IMR-90 (cell line): ENCODE measurements around the gene AFG3L2. TPM values are rescaled to one million over a fixed set of nuclear protein-coding genes. Genes with fewer than 3 reads are reported as not detected.

Source experiments
- ATAC-seq: fragments of 200-7000 bp; cut with Tn5 transposase; 2 replicates; pipeline ENCODE4 v1.9.1; 2020; ENCODE audit warnings: low read depth, mild to moderate bottlenecking, moderate library complexity
- BruUV-seq: library from RNA; stranded (reverse); fragments of 400-500 nt; replicated peaks from 2 replicates; lab custom pipeline; 2021; lab: Mats Ljungman, UMichigan
- CTCF ChIA-PET: fragments of 300-600 bp; formaldehyde crosslinking; extraction: SDS; loops from one replicate; lab custom pipeline; 2021; ENCODE audit warnings: antibody characterized with exemption; lab: Yijun Ruan, JAX
- POLR2A ChIA-PET: fragments of 300-600 bp; sonication (Branson Sonifier 250); formaldehyde crosslinking; loops from one replicate; lab custom pipeline; 2022; ENCODE audit warnings: antibody characterized with exemption; ENCODE audit not compliant: unreplicated experiment; lab: Charles Lee
- DNase-seq: peaks from one replicate; pipeline ENCODE4 v3.0.0; 2013
- H2AFZ ChIP-seq: replicated peaks from 2 replicates; pipeline ENCODE3; 2013; ENCODE audit warnings: low read length, mild to moderate bottlenecking; ENCODE audit not compliant: poor library complexity
- H2AK5ac ChIP-seq: 2 replicates; pipeline ENCODE4 v1.6.1; 2013; ENCODE audit warnings: low read depth, low read length, inconsistent platforms
- H2AK9ac ChIP-seq: replicated peaks from 2 replicates; pipeline ENCODE3; 2013; ENCODE audit warnings: mild to moderate bottlenecking, low read depth, low read length, moderate library complexity; ENCODE audit not compliant: poor library complexity
- H2BK120ac ChIP-seq: 2 replicates; pipeline ENCODE4 v1.6.1; 2013; ENCODE audit warnings: low read depth, low read length, inconsistent platforms
- H2BK15ac ChIP-seq: 3 replicates; pipeline ENCODE4 v1.6.1; 2013; ENCODE audit warnings: low read depth, low read length, inconsistent platforms
- H2BK20ac ChIP-seq: 2 replicates; pipeline ENCODE4 v1.6.1; 2013; ENCODE audit warnings: low read depth, mild to moderate bottlenecking, inconsistent platforms, low read length, moderate library complexity
- H2BK5ac ChIP-seq: 2 replicates; pipeline ENCODE4 v1.6.1; 2013; ENCODE audit warnings: mild to moderate bottlenecking, low read depth, low read length, inconsistent platforms; ENCODE audit not compliant: poor library complexity, severe bottlenecking
- H3K14ac ChIP-seq: replicated peaks from 2 replicates; pipeline ENCODE4 v1.6.1; 2013; ENCODE audit warnings: low read depth, low read length, inconsistent platforms
- H3K18ac ChIP-seq: 2 replicates; pipeline ENCODE4 v1.6.1; 2013; ENCODE audit warnings: low read depth, low read length, control low read depth
- H3K23ac ChIP-seq: 2 replicates; pipeline ENCODE4 v1.6.1; 2013; ENCODE audit warnings: low read depth, low read length, inconsistent platforms
- H3K27ac ChIP-seq: 2 replicates; pipeline ENCODE4 v1.5.1; 2013; ENCODE audit warnings: mild to moderate bottlenecking, control low read depth, low read length; ENCODE audit not compliant: insufficient read depth
- H3K27me3 ChIP-seq: 2 replicates; pipeline ENCODE4 v1.6.1; 2013; ENCODE audit warnings: low read length; ENCODE audit not compliant: control insufficient read depth, insufficient read depth
- H3K36me3 ChIP-seq: 2 replicates; pipeline ENCODE4 v1.6.1; 2013; ENCODE audit warnings: low read length, mixed read lengths; ENCODE audit not compliant: control insufficient read depth, insufficient read depth
- H3K4ac ChIP-seq: 2 replicates; pipeline ENCODE4 v1.6.1; 2013; ENCODE audit warnings: low read depth, low read length, inconsistent platforms
- H3K4me1 ChIP-seq: 2 replicates; pipeline ENCODE4 v1.6.1; 2013; ENCODE audit warnings: low read length, mixed read lengths; ENCODE audit not compliant: control insufficient read depth, insufficient read depth
- H3K4me2 ChIP-seq: 2 replicates; pipeline ENCODE4 v1.6.1; 2013; ENCODE audit warnings: low read depth, mild to moderate bottlenecking, control low read depth, low read length, moderate library complexity
- H3K4me3 ChIP-seq: 2 replicates; pipeline ENCODE4 v1.5.1; 2013; ENCODE audit warnings: low read depth, mild to moderate bottlenecking, control low read depth, low read length, moderate library complexity; ENCODE audit not compliant: insufficient read depth
- H3K56ac ChIP-seq: 2 replicates; pipeline ENCODE4 v1.6.1; 2013; ENCODE audit warnings: low read length, inconsistent platforms; ENCODE audit not compliant: insufficient read depth; ENCODE audit errors: extremely low read depth
- H3K79me1 ChIP-seq, 2 experiments: 2 replicates each; pipeline ENCODE4 v1.6.1; 2013; ENCODE audit warnings: low read length in 2 of 2, inconsistent platforms in 1 of 2, low read depth in 1 of 2
- H3K9ac ChIP-seq: 2 replicates; pipeline ENCODE4 v1.6.1; 2013; ENCODE audit warnings: low read depth, low read length, control low read depth
- H3K9me1 ChIP-seq: 2 replicates; pipeline ENCODE4 v1.6.1; 2013; ENCODE audit warnings: low read length, inconsistent platforms; ENCODE audit not compliant: insufficient read depth
- H3K9me3 ChIP-seq: 2 replicates; pipeline ENCODE4 v1.6.1; 2013; ENCODE audit warnings: low read length; ENCODE audit not compliant: control insufficient read depth, insufficient read depth
- H4K20me1 ChIP-seq: 2 replicates; pipeline ENCODE4 v1.6.1; 2013; ENCODE audit warnings: low read length, inconsistent platforms; ENCODE audit not compliant: insufficient read depth
- H4K5ac ChIP-seq: 2 replicates; pipeline ENCODE4 v1.6.1; 2013; ENCODE audit warnings: mild to moderate bottlenecking, low read depth, low read length, control low read depth
- H4K8ac ChIP-seq, 2 experiments: 2 replicates each; pipeline ENCODE4 v1.6.1; 2013; ENCODE audit warnings: low read depth in 2 of 2, low read length in 2 of 2, control low read depth in 1 of 2, inconsistent platforms in 1 of 2
- H4K91ac ChIP-seq: 2 replicates; pipeline ENCODE4 v1.6.1; 2013; ENCODE audit warnings: low read depth, low read length, inconsistent platforms; ENCODE audit not compliant: insufficient read depth
- BHLHE40 ChIP-seq: fragments of 150-350 bp; IDR thresholded peaks from 2 replicates; pipeline ENCODE4 v1.6.1; 2016; ENCODE audit warnings: mild to moderate bottlenecking, low read depth, low read length
- CEBPB ChIP-seq: IDR thresholded peaks from 2 replicates; pipeline ENCODE4 v1.6.1; 2012; ENCODE audit warnings: low read depth, low read length, improper control_type of control experiment
- CHD1 ChIP-seq: IDR thresholded peaks from 2 replicates; pipeline ENCODE4 v1.6.1; 2012; ENCODE audit warnings: low read depth, low read length, improper control_type of control experiment
- CTCF ChIP-seq: conservative IDR thresholded peaks from 2 replicates; pipeline ENCODE4 v1.5.1; 2012; ENCODE audit warnings: mild to moderate bottlenecking, low read depth, low read length, improper control_type of control experiment
- ELK1 ChIP-seq: fragments of 150-350 bp; IDR thresholded peaks from 2 replicates; pipeline ENCODE4 v1.6.1; 2016; ENCODE audit warnings: low read depth, mild to moderate bottlenecking, low read length, moderate library complexity, borderline replicate concordance
- FOS ChIP-seq: fragments of 150-350 bp; IDR thresholded peaks from 2 replicates; pipeline ENCODE4 v1.6.1; 2016; ENCODE audit warnings: low read depth, low read length
- MAFK ChIP-seq: IDR thresholded peaks from 2 replicates; pipeline ENCODE4 v1.6.1; 2012; ENCODE audit warnings: low read depth, low read length, improper control_type of control experiment
- MAZ ChIP-seq: IDR thresholded peaks from 2 replicates; pipeline ENCODE4 v1.6.1; 2012; ENCODE audit warnings: low read depth, mild to moderate bottlenecking, low read length, improper control_type of control experiment, moderate library complexity, borderline replicate concordance
- MXI1 ChIP-seq: IDR thresholded peaks from 2 replicates; pipeline ENCODE4 v1.6.1; 2012; ENCODE audit warnings: low read depth, mild to moderate bottlenecking, low read length, moderate library complexity, borderline replicate concordance
- NFE2L2 ChIP-seq: fragments of 150-350 bp; IDR thresholded peaks from 2 replicates; pipeline ENCODE4 v1.6.1; 2016; ENCODE audit warnings: low read depth, mild to moderate bottlenecking, low read length
- POLR2A ChIP-seq: IDR thresholded peaks from 2 replicates; pipeline ENCODE4 v1.6.1; 2012; ENCODE audit warnings: mild to moderate bottlenecking, low read depth, low read length
- RAD21 ChIP-seq: IDR thresholded peaks from 2 replicates; pipeline ENCODE4 v1.6.1; 2012; ENCODE audit warnings: low read length, improper control_type of control experiment
- RCOR1 ChIP-seq: IDR thresholded peaks from 2 replicates; pipeline ENCODE4 v1.6.1; 2012; ENCODE audit warnings: mild to moderate bottlenecking, low read length, improper control_type of control experiment; ENCODE audit not compliant: insufficient replicate concordance
- RFX5 ChIP-seq: IDR thresholded peaks from 2 replicates; pipeline ENCODE4 v1.8.0; 2012; ENCODE audit warnings: low read depth, mild to moderate bottlenecking, low read length, moderate library complexity
- SMC3 ChIP-seq: fragments of 150-350 bp; IDR thresholded peaks from 2 replicates; pipeline ENCODE4 v1.6.1; 2016; ENCODE audit warnings: low read depth, mild to moderate bottlenecking, antibody characterized with exemption, low read length, moderate library complexity
- USF2 ChIP-seq: fragments of 150-350 bp; IDR thresholded peaks from 2 replicates; pipeline ENCODE4 v1.6.1; 2017; ENCODE audit warnings: mild to moderate bottlenecking, antibody characterized with exemption, low read length, low read depth
- WGBS, 2 experiments: methylation state at CpG; one replicate each; pipeline versions ENCODE4 v1.1.5 to v1.1.7; 2013; ENCODE audit warnings: missing lambda C conversion rate in 2 of 2; ENCODE audit not compliant: insufficient read length in 1 of 2; ENCODE audit errors: extremely low coverage in 2 of 2; 5-methylcytosine and 5-hydroxymethylcytosine counted together
- dilution Hi-C: fragments of 300-500 bp; cut with HindIII; formaldehyde crosslinking; loops from one replicate; pipeline ENCODE4 v1.14.3; 2018; ENCODE audit warnings: low sequenced_read_pairs; ENCODE audit not compliant: unreplicated experiment
- in situ Hi-C: fragments of 300-500 bp; cut with MboI; formaldehyde crosslinking; loops from 3 replicates; pipeline ENCODE4 v1.14.3; 2019; ENCODE audit warnings: low sequenced_read_pairs, inconsistent platforms, mixed read lengths
- intact Hi-C: fragments of 100-400 bp; cut with micrococcal nuclease; formaldehyde crosslinking; loops from 2 replicates; pipeline ENCODE4 v1.10.0; 2022
- polyA plus RNA-seq, 3 experiments: library from polyadenylated mRNA; depleted of rRNA; stranded (reverse); fragments of >200 nt; gene quantifications; 2 replicates each; pipeline ENCODE4 v1.2.3, GENCODE V29; 2012; ENCODE audit warnings: low replicate concordance in 1 of 3
- total RNA-seq: library from RNA; depleted of rRNA; stranded (reverse); fragments of >200 nt; gene quantifications from 2 replicates; pipeline ENCODE4 v1.2.3, GENCODE V29; 2012

AFG3L2 gene
- total and polyA plus RNA-seq, 2 of the 4 experiments (the other 2 are of a cell fraction), result 26.9 to 37.6 TPM

- H3K27ac ChIP-seq, result no peak overlapping the region
- no peak overlapping the region for H2BK120ac ChIP-seq
- dilution Hi-C loops, result no loop called here
- H3K4me1 ChIP-seq, result peaks cover 4% of the 10 kb centered on the region
- H3K9me1 ChIP-seq, result peaks cover 9% of the 10 kb centered on the region
- no peak overlapping the region for H3K18ac ChIP-seq
- in situ Hi-C loops, result no loop called here
- H2AK9ac ChIP-seq, result peak overlapping the region; percentile 0
- intact Hi-C loops, result no loop called here
- no peaks in the 10 kb centered on the region for H3K9me3 ChIP-seq
- H3K4ac ChIP-seq, result no peak overlapping the region; the same call in 1 of the 2 replicates
- H2BK20ac ChIP-seq, result no peak overlapping the region
- no peak overlapping the region for H2AFZ ChIP-seq
- H3K9ac ChIP-seq, result no peak overlapping the region
- WGBS, 2 experiments, result 65% methylated on average over 3 of the region's 9 CpGs; no CpG with 5 or more reads in 1 of the 2 experiments
- CTCF ChIA-PET, result no interaction called here
- H2BK5ac ChIP-seq, result no peak overlapping the region
- no peak overlapping the region; a peak in 1 of 4 replicates for H4K8ac ChIP-seq
- no peak overlapping the region for H3K56ac ChIP-seq
- H2BK15ac ChIP-seq, result no peak overlapping the region
- H3K4me3 ChIP-seq, result no peak overlapping the region
- H3K27me3 ChIP-seq, result no peaks in the 10 kb centered on the region; the same call in 1 of the 2 replicates
- peaks cover 17 to 56% of the 10 kb centered on the region in 2 experiments for H3K79me1 ChIP-seq
- no peak overlapping the region for H4K91ac ChIP-seq
- H3K4me2 ChIP-seq, result no peak overlapping the region
- no peak overlapping the region; the same call in 1 of the 2 replicates for H3K23ac ChIP-seq
- POLR2A ChIA-PET, result interaction anchor here (0.5 kb wide), 1 partner anchor 15 kb away, joined by 11 read pairs; no protein-coding TSS in a partner anchor
- no peak overlapping the region for H4K5ac ChIP-seq
- no peaks in the 10 kb centered on the region; the same call in none of the 2 replicates for H4K20me1 ChIP-seq
- no peaks in the 10 kb centered on the region; the same call in 1 of the 2 replicates for H3K36me3 ChIP-seq
- ATAC-seq (no peak), DNase-seq (no peak)
- peak overlapping the region; percentile 7; the same call in 1 of the 2 replicates for H2AK5ac ChIP-seq
- TF ChIP-seq FOS, result no peak
- TF ChIP-seq SMC3, result no peak
- no peak for TF ChIP-seq BHLHE40
- TF ChIP-seq MAZ, result no peak
- no peak for TF ChIP-seq RAD21
- no peak for TF ChIP-seq RFX5
- TF ChIP-seq MXI1, result no peak
- no peak for TF ChIP-seq POLR2A
- no peak for TF ChIP-seq USF2
- TF ChIP-seq CTCF, result no peak
- no peak for TF ChIP-seq ELK1
- no peak for TF ChIP-seq CEBPB
- no peak for TF ChIP-seq MAFK
- TF ChIP-seq CHD1, result no peak
- TF ChIP-seq RCOR1, result no peak
- TF ChIP-seq NFE2L2, result no peak
- no TSS peak for BruUV-seq
- 0 out of 2 replicates have a peak overlapping the region, but pooled peaks have one; percentile 4 for H3K14ac ChIP-seq
Observed at GRCh38 chr18:12410081-12410481, 33.1 kb upstream of the AFG3L2 start.
